GM12873 (cell line): Measurements from ENCODE around the gene NQO1.

Experiments
- TF ChIP-seq, protein P1 (sequence below): IDR thresholded peaks from 2 replicates; pipeline ENCODE4 v1.5.1; 2012; ENCODE audit warnings: low read depth, mild to moderate bottlenecking, moderate library complexity, low read length, control low read depth; ENCODE audit not compliant: insufficient read depth; ENCODE audit errors: missing control alignments

The NQO1 gene

DNA sequence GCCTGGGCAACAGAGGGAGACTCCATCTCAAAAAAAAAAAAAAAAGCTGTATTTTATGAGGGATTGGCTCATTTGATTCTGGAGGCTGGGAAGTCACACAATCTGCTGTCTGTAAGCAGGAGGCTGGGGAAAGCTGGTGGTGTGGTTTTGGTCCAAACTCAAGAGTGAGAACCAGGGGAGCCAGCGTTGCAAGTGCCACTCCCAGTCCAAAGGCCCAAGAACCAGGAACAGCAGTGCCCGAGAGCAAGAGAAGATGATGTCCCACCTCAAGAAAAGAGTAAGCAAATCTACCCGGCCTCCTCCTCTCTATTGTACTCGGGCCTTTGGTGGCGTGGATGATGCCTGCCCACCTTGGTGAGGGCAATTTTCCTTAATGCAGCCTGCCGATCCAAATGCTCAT is 5.7 kb upstream of the NQO1 start:
- TF ChIP-seq, protein P1, sequence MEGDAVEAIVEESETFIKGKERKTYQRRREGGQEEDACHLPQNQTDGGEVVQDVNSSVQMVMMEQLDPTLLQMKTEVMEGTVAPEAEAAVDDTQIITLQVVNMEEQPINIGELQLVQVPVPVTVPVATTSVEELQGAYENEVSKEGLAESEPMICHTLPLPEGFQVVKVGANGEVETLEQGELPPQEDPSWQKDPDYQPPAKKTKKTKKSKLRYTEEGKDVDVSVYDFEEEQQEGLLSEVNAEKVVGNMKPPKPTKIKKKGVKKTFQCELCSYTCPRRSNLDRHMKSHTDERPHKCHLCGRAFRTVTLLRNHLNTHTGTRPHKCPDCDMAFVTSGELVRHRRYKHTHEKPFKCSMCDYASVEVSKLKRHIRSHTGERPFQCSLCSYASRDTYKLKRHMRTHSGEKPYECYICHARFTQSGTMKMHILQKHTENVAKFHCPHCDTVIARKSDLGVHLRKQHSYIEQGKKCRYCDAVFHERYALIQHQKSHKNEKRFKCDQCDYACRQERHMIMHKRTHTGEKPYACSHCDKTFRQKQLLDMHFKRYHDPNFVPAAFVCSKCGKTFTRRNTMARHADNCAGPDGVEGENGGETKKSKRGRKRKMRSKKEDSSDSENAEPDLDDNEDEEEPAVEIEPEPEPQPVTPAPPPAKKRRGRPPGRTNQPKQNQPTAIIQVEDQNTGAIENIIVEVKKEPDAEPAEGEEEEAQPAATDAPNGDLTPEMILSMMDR: no peak

DNA sequence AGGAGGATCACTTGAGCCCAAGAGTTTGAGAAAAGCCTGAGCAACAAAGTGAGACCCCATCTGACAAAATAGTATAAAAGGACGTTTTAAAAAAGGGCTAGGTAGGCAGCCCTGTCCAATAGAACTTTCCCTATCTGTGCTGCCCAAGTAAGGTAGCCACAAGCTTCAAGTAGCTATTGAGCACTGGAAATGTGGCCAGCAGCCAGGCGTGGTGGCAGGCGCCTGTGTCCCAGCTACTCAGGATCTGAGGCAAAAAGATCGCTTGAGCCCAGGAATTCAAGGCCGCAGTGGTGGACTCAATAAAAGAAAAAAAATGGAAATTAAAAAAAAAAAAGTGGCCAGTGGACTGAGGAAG is 1.5 kb upstream of the NQO1 start:
- TF ChIP-seq, protein P1: no peak

DNA sequence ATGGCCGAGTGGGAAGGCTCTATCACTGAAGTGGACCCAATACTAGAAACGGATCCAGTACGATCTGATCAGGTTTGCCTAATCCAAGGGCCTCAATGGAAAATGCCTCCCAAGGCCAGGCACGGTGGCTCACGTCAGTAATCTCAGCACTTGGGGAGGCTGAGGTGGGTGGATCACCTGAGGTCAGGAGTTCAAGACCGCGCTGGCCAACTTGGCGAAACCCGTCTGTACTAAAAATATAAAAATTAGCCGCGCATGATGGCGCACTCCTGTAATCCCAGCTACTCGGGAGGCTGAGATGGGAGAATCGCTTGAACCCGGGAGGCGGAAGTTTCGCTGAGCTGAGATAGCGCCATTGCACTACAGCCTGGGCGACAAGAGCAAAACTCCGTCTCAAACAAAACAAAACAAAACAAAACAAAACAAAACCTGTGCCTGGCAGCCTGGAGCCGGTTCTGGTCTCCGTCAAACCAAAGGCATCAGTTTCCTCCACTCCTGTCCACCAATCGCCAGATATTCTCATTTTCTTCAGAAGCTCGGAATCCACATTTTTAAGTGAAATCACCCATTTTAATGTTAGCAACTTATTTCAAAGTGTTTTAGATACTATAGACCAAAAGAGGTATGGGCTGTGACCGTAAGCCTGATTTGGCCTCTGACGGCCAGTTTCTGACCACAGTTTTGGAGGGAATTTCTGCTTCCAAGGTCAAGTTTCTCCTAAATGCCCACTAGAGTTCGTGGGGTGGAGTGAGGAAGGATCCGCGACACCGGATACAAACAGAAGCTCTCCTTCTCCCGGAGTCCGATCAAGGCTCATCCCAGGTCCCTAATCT is 664 bp downstream of the NQO1 start:
- TF ChIP-seq, protein P1: no peak

DNA sequence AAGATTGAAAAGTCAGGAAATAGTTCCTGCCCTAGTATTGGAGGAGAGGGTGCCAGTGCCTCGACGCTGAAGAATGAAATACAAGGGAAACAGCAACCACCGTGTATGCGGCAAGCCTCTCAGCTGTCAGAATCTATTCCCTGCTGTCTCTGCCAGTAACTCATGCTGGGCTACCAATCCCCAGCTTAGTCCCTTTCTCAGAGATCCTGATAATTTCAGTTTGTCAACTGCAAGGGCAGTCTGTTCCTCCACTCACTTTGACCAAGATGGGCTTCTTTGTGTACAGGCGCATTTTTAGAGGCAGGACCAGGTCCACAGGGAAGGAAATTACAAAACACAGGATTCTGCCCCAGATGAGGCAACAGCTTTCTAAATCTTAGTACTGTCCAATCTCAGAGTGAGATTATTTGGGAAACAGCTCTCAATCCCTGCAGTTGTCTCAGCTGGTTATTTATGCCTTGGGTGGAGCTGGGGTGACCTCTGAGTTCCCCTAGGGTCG is 1.3 kb downstream of the NQO1 start:
- TF ChIP-seq, protein P1: no peak

DNA sequence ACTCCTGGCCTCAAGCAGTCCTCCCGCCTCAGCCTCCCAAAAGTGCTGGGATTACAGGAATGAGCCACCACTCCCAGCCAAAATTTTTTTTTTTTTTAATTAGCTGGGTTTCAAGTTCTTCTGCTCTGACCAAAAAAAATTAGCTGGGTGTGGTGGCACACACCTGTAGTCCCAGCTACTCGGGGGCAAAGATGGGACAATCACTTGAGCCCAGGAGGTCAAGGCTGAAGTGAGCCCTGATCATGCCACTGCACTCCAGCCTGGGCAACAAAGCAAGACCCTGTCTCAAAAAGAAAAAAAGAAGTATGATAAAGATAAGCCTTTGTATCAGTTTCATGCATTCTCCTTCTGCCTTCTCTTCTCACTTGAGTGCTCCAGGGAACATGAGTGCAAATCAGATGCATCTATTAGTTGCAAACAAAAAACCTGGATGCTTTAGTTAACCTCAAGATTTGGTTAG is 1.9 kb downstream of the NQO1 start:
- TF ChIP-seq, protein P1: no peak

DNA sequence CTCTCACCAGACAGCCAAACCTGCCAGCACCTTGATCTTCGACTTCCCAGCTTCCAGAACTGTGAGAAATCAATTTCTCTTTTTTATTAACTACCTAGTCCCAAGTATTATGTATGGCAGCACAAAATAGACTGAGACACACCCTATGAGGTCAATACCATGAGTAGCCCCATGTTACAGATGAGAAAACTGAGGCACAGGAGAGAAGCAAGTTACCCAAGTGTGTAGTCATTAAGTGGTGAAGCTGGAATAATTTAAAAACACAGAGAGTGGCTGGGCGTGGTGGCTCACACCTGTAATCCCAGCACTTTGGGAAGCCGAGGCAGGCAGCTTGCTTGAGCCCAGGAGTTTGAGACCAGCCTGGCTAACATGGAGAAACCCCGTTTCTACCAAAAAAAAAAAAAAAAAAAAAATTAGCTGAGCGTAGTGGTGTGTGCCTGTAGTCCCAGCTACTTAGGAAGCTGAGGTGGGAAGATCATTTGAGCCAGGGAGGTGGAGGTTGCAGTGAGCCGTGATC is 4.9 kb downstream of the NQO1 start:
- TF ChIP-seq, protein P1: no peak

DNA sequence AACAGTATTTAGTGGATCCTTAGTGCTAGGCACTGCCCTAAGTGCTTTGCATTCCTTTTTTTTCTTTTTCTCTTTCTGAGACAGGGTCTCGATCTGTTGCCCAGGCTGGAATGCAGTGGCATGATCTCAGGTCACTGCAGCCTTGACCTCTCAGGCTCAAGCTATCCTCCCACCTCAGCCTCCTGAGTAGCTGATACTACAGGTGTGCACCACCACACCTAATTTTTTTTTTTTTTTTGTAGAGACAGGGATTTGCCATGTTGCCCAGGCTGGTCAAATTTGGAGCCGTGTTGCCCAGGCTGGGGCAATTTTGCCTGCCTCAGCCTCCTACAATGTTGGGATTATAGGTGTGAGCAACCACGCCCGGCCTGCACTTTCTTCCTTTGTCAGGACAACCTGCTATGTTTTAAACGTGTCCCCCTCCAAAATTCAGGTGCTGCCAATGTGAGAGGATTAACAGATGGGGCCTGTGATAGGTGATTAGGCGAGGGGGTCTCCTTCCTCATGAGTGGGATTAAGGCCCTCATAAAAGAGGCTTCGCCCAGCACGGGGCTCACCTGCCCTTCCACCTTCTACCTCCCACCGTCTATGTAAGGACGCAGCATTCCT is 5.4 kb downstream of the NQO1 start:
- TF ChIP-seq, protein P1: no peak
